GM19351 (cell line): ENCODE data around the gene DDN.
A peak's percentile ranks its signal among the peaks of the same experiment; 100 is the strongest.

Source experiments
- ATAC-seq: cut with Tn5 transposase; IDR thresholded peaks from one replicate; pipeline ENCODE4 v1.9.1; 2021; ENCODE audit warnings: mild to moderate bottlenecking, moderate library complexity; ENCODE audit not compliant: unreplicated experiment

The DDN gene

DNA sequence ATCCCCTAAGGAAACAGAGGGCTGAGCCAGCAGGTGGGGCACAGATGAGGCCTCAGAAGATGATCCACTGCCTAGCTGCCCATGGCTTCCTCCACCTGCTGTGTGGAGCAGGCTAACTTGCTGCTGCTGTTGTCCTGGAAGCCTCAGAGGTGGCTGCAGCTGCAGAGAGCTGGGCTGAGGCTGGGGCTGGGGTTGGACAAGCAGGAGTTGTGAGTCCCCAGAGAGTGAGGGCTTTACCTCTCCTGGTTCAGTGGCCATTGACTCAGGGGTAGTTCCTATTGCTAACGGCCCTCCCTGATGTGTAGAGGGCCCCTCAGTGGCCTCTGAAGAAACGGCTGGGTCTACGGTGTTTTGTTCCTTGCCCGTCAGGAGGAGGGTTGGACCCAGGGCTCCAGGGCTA is 33.1 kb upstream of the DDN start:
- no peak for ATAC-seq

DNA sequence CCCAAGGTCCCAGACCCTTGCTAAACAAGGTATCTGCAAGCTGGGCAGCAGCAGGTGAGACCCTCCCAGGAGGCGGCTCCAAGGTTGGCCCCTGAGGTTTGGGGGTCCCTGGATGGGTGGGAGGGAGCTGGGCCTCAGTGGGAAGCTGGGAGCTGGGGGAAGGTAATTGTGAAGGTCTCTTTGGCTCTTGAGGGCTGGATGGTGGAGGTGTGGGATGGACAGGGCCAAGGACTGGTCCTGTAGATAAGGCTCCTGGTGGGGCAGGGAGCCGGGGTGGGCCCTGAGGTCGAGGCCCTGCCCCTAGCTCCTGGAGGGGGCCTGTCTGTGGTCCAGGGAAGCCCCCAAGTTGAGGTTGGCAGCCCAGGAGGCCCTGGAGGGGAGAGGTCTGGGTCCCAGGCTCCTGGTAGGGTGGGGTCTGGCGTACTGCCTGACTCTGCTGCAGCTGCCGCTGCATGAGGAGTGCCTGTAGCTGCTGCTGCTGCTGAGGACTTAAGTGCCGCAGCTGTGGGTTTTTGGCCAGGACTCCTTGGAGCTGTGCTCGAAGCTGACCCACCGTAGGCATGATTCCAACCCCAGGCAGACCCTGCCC is 32.5 kb upstream of the DDN start:
- ATAC-seq: no peak

- no peak for ATAC-seq
Measured at GRCh38 chr12:49030714-49031572, 31.8 kb upstream of the DDN start.

GRCh38 chr12:49030119-49030518 is 30.9 kb upstream of the DDN start:
- no peak for ATAC-seq

GRCh38 chr12:49028666-49029275 is 29.6 kb upstream of the DDN start:
- no peak for ATAC-seq

- no peak for ATAC-seq
Measured at GRCh38 chr12:49027846-49028555, 28.8 kb upstream of the DDN start.

DNA sequence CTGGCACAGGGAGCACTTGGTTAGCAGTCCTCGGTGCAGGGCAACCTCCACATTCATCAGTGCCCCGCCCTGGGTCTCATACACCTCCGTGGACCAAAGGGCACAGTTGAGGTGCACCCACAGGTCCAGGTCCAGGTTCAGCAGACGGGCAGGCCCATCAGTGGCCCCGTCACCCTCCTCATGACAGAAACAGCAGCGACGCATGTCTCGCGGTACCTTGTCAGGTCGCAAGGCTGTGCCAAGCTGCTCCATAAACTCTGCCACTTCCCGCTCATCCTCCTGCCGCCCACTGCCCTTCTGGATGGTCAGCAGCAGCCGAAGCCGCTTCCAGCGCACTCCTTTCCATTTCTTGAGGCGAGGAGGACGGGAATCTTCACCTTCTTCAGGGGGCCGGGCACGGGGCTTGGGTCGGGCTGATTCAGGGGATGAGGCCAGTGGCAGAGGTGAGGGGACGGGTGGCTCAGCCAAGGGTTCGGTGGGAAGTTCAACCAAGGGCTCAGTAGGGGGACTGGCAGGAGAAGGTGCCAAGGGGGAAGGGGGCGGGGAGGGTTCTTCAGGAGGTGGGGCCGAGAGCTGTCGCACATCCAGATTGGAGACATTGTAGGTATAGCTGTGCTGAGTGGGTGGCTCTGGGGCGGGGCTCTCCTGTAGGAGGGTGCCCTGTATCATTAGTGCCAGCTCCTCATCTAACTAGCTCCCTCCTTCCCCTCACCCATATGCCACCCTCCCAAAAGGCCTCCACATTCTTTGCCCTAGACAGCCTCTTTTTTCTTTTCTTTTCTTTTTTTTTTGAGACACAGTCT is 27.7 kb upstream of the DDN start:
- no peak for ATAC-seq

GRCh38 chr12:49026101-49026500 is 26.9 kb upstream of the DDN start:
- no peak for ATAC-seq

- no peak for ATAC-seq
Measured at GRCh38 chr12:49025463-49025862, 26.3 kb upstream of the DDN start.

DNA sequence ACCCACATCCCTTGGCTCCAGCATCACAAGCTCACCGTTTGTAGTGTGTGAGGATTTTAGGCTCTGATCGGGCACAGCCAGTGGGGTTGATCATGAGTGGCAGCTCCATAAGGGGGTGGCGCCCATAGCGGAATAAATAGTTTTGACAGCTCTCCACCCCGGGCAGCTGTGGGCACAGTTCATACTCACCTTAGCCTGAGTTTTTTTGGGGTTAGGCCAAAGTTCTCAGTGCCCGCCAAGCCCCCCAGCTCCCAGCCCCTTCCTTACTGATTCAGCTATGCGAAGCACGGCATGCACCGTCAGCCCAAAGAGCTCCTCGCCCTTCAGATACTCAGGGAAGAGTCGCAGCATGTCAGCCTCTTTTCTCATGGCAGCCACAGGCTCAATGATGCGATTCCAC is 25.4 kb upstream of the DDN start:
- ATAC-seq: no peak

DNA sequence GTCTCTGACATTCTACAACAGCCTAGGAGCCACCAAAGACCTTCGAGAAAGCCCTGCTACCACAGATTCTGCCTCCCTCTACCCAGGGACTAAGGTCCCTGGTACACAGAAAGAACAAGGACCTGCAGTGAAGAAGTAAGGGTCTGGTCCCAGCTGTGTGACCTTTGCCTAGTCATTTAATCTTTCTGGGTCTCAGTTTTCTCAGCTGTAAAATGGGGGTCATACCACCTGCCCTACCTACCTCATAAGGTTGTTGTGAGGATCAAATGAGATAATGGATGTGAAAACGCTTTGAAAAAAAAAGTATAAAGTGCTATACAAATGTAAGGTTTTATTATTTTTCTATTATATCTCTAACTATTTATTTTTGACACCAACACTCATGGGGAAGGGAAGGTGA is 24.6 kb upstream of the DDN start:
- ATAC-seq: no peak

DNA sequence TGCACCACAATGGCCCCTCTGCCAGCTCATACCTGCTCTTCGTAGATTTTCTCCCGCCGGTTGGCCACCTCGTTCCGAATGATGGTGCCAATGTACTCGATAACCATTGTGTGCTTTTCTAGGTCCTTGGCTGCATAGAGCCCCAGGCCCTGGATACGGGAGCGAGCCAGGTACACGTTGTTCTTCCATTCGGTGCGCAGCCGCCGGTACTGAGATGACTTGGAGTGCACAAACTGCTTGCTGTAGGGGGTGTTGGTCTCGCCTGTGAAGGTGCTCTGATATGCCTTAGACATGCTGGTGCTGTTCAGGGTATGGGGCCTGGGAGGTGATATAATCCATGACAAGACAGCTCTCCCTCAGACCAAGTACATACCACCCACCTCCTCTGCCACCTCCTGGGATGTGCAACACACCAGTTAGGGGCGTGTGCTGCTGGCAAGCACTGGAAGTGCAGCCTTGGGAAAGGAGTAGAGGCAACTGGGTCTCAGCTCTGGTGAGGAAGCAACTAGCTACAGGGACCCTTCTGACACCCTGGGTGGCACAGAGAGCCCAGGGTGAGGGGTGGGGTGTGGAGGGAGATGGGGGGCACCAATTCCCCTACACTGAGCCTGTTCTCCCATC is 23.5 kb upstream of the DDN start:
- ATAC-seq: no peak

DNA sequence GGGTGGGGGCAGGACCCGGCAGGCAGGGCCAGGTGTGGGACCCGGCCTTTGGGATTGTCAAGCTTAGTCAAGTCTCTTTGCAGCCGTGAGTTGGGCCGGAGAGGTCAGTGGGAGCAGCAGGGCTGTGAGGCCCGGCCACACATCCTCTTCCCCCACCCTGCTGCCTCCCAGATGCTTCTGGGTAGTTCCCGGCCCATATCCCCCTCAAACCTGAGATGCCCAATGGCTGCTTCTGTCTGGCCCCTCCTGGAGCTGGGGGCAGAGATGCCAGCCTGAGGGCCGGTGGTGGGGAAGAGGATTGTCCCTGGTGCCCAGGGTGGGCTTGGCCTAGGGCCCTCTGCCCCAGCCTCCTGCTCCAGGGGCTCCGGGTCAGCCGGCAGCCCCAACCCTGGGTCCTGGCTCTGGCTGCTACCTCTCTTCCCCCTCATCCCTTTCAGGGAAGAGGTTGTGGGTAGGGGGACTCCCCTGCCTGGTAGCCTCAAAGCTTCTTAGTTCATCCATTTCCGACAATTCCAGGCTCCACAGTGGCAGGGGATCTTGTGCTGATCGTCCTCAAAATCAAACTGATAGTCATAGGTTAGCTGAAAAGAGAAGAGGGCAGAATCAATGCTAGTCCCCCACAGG is 22.2 kb upstream of the DDN start:
- no peak for ATAC-seq

GRCh38 chr12:49020441-49020840 is 21.3 kb upstream of the DDN start:
- ATAC-seq: no peak

DNA sequence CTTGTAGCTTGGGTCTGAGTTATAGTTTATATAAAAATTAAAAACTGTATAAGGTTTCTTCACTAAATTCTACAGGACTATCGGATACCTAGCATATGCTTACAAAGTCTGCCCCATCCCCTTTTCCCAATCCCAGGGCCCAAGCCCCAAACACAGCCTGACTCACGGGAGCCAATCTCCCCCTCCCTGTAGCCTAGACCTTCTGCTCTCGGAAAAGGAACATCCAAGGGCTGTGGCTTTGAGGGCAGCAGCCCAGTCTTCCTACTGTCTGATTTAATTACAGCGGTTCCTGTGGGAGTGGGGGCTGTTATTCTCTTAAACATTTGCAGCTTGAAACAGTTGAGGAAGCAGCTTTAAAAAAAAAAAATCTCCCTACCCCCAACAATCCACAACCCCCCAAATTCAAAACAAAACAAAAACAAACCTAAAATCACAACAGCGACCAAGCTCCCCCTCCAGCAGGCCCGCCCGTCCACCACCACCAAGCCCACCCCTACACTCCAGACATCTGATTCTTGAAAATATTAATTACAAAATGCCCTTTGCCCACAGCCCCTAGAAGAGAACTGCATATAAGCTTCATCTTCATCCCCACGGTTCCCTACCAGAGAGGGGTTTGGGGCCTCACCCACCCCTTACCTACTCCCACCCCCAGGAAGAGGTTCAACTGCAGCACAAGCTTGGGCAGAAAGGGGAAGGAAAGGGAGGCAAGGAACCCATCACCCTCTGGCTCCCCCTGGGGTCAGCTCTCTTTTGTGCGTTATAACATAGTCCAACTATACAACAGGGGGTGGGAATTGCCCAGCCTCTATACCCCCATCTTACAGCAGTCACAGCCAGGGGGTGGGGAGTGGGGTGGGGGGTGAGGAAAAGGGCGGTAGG is 20.5 kb upstream of the DDN start:
- no peak for ATAC-seq

DNA sequence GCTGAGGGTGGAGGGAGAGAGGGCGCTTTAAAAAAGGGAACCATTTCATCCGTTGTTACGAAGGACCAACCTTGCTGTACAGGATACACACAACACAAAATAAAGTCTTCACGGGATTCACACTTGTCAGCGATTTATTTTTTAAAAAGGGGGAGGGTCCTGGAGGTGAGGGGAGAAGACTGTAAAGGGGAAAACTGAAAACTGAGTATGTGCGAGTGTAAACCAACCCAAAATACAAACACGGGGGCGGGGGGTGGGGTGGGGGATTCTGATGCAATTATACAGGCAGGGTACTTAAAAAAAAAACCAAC is 19.9 kb upstream of the DDN start:
- peak; percentile 19 for ATAC-seq

GRCh38 chr12:49018261-49019119 is 19.3 kb upstream of the DDN start, which contains the start of gene PRKAG1:
Gene PRKAG1 (minus strand): TSS chr12:49018776. CDS start chr12:49018740, 36 bp downstream.
- peak; percentile 85 for ATAC-seq

DNA sequence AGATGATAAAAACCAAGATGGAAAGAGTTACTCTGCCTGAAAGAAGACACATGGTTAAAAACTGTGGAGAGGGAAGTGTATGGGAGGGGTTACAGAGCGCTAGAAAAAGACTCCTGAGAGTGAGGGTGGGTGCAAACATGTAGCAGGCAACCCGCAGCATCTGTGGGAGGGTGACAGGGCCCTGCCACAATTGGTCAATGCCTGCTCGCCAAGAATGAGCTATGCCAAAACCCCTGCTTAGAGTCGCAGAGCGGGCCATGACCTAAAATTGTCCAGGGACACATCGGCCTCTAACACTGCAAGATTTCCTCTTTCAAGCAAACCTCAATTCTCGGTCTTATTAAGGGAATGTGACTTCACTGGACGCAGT is 18.7 kb upstream of the DDN start:
- peak; percentile 20 for ATAC-seq
